ENCODE results near the gene MAPT. TPM values are rescaled to one million over a fixed set of nuclear protein-coding genes. Genes with fewer than 3 reads are reported as not detected.
A peak's percentile ranks its signal among the peaks of the same experiment; 100 is the strongest.

Gene MAPT
- total and polyA plus RNA-seq, 4 donors, result 0.27 to 3.8 (median 1.8) TPM

DNA sequence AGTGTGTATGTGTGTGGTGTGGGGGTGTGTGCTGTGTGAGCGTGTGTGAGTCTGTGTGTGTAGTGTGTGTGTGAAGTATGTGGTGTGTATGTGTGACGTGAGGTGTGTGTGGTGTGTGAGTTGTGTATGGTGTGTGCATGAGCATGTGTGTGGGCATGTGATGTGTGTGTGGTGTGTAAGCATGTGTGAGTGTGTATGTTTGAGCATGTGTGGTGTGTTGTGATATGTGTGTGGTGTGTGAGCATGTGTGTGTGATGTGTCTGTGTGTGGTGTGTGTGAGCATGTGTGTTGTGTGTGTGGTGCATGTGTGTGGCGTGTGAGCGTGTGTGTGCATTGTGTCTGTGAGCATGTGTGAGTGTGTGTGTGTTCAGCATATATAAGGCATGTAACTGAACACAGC, 20.9 kb downstream of the MAPT start:
- Histone ChIP-seq H3K4me3 (no peak overlapping the region), H3K27me3 (ENCODE audit: control insufficient read depth in 3 of 3, insufficient read depth in 3 of 3, low read length in 2 of 3) (peaks cover 0 to 21% (median 0%) of the 10 kb centered on the region in 3 donors), H3K9me3 (ENCODE audit: control insufficient read depth in 4 of 4, insufficient read depth in 3 of 4, low read length in 3 of 4) (peaks cover 0 to 12% (median 2%) of the 10 kb centered on the region in 4 donors), H3K9ac (ENCODE audit: insufficient read depth in 1 of 2, low read length in 2 of 2) (no peak overlapping the region), H3K27ac (ENCODE audit: low read depth in 1 of 2, low read length in 1 of 2) (peak overlapping the region in 1 of 2 donors; percentile 18), H3K4me1 (ENCODE audit: control insufficient read depth in 5 of 5, insufficient read depth in 5 of 5, low read length in 5 of 5) (no peaks in the 10 kb centered on the region), H3K36me3 (ENCODE audit: control insufficient read depth in 4 of 4, insufficient read depth in 4 of 4, low read length in 4 of 4) (no peaks in the 10 kb centered on the region)
- 84 to 95% methylated on average over 4 of the region's 4 CpGs for WGBS, 2 donors
- ATAC-seq (ENCODE audit: insufficient read depth, low FRiP score) (no peak), DNase-seq (no peak)
- TF ChIP-seq, protein P1, sequence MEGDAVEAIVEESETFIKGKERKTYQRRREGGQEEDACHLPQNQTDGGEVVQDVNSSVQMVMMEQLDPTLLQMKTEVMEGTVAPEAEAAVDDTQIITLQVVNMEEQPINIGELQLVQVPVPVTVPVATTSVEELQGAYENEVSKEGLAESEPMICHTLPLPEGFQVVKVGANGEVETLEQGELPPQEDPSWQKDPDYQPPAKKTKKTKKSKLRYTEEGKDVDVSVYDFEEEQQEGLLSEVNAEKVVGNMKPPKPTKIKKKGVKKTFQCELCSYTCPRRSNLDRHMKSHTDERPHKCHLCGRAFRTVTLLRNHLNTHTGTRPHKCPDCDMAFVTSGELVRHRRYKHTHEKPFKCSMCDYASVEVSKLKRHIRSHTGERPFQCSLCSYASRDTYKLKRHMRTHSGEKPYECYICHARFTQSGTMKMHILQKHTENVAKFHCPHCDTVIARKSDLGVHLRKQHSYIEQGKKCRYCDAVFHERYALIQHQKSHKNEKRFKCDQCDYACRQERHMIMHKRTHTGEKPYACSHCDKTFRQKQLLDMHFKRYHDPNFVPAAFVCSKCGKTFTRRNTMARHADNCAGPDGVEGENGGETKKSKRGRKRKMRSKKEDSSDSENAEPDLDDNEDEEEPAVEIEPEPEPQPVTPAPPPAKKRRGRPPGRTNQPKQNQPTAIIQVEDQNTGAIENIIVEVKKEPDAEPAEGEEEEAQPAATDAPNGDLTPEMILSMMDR (IDR thresholded peaks at IDR 0.05; ENCODE audit: control extremely low read depth, extremely low read depth), result no peak

DNA sequence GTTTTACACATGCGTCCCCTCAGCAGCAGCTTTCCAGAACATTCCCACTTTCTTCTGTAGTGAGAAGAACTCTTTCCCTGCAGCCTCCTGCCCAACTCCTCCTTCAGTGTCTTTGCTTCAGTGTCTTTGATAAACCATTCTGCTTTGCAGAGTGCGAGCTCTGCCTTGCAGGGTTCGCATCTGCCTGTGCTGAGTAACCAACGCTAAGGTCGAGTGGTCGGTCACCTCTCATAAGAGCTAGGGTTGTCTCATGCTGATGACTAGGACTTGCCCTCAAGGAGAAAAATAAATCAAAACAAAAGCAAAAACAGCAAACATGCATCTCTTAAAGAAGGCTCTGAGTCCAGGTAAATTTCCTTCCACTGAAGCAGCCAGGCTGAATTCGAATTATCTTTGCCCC, 22.7 kb downstream of the MAPT start:
- WGBS, 2 donors, result 79 to 83% methylated on average over 7 of the region's 7 CpGs
- no peaks in the 10 kb centered on the region for H3K4me1 ChIP-seq (ENCODE audit: control insufficient read depth in 5 of 5, insufficient read depth in 5 of 5, low read length in 5 of 5)
- H3K27me3 ChIP-seq (ENCODE audit: control insufficient read depth in 3 of 3, insufficient read depth in 3 of 3, low read length in 2 of 3), result peaks cover 0 to 18% (median 0%) of the 10 kb centered on the region in 3 donors
- no peak overlapping the region for H3K27ac ChIP-seq (ENCODE audit: low read depth in 1 of 2, low read length in 1 of 2)
- TF ChIP-seq, protein P1 (IDR thresholded peaks at IDR 0.05; ENCODE audit: control extremely low read depth, extremely low read depth), result no peak
- no peak overlapping the region for H3K4me3 ChIP-seq
- ATAC-seq (ENCODE audit: insufficient read depth, low FRiP score) (no peak), DNase-seq (no peak)
- no peaks in the 10 kb centered on the region for H3K36me3 ChIP-seq (ENCODE audit: control insufficient read depth in 4 of 4, insufficient read depth in 4 of 4, low read length in 4 of 4)
- H3K9ac ChIP-seq (ENCODE audit: insufficient read depth in 1 of 2, low read length in 2 of 2), result no peak overlapping the region
- H3K9me3 ChIP-seq (ENCODE audit: control insufficient read depth in 4 of 4, insufficient read depth in 3 of 4, low read length in 3 of 4), result peaks cover 0 to 12% (median 2%) of the 10 kb centered on the region in 4 donors

DNA sequence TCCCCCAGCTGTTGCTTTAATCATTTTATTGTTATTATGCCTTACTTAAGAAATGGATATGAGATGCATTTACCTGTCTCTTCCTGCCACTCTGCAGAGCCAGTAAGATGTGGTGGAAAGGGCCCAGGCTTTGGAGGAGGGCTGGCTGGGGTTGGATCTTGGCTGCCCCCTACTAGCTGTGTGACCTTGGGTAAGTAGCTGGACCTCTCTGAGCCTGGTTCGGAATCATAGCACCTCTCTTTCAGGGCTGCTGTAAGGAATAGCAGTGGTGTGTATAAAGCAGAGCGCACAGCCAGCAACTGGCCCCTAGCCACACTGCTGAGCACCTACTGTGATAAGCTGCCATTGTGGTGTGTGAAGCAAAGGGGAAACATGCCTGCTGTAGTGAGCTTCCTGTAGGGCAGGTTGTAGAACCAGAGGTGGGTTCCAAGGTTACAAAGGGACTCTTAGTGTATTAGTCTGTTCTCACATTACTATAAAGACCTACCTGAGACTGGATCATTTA, 23.9 kb downstream of the MAPT start:
- DNase-seq (no peak), ATAC-seq (ENCODE audit: insufficient read depth, low FRiP score) (no peak)
- H3K27me3 ChIP-seq (ENCODE audit: control insufficient read depth in 3 of 3, insufficient read depth in 3 of 3, low read length in 2 of 3), result peaks cover 0 to 18% (median 0%) of the 10 kb centered on the region in 3 donors
- TF ChIP-seq, protein P1 (IDR thresholded peaks at IDR 0.05; ENCODE audit: control extremely low read depth, extremely low read depth), result no peak
- H3K9me3 ChIP-seq (ENCODE audit: control insufficient read depth in 4 of 4, insufficient read depth in 3 of 4, low read length in 3 of 4), result peaks cover 0 to 9% (median 0%) of the 10 kb centered on the region in 4 donors
- H3K9ac ChIP-seq (ENCODE audit: insufficient read depth in 1 of 2, low read length in 2 of 2), result no peak overlapping the region
- no peaks in the 10 kb centered on the region for H3K4me1 ChIP-seq (ENCODE audit: control insufficient read depth in 5 of 5, insufficient read depth in 5 of 5, low read length in 5 of 5)
- H3K36me3 ChIP-seq (ENCODE audit: control insufficient read depth in 4 of 4, insufficient read depth in 4 of 4, low read length in 4 of 4), result no peaks in the 10 kb centered on the region
- no peak overlapping the region for H3K27ac ChIP-seq (ENCODE audit: low read depth in 1 of 2, low read length in 1 of 2)
- 90 to 94% methylated on average over 2 of the region's 2 CpGs for WGBS, 2 donors
- no peak overlapping the region for H3K4me3 ChIP-seq

DNA sequence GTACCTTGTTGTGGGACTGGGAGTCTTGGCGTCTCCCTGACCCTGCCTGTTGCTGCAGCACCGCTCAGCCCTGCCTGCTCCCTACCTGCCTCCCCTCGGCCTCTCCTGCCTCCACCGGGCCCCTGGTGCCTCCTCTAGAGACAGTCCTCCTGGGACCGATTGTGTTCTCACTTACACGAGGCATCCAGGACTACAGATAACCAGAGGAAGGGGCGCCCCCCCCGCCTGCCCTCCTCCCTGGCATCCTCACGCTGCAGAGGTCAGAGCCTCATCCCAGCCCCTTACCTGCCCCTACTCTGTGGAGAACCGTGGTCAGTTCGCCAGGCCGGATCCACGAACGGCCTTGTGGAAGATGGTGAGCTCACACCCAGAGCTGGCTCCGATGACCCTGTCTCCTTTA, 24.8 kb downstream of the MAPT start:
- no peak for DNase-seq
- 79 to 87% methylated on average over 15 of the region's 15 CpGs for WGBS, 2 donors

More for the DNA sequence above, 24.8 kb downstream of the MAPT start:
- no peak for ATAC-seq (ENCODE audit: insufficient read depth, low FRiP score)
- no peak overlapping the region for H3K27ac ChIP-seq (ENCODE audit: low read depth in 1 of 2, low read length in 1 of 2)
- no peak overlapping the region for H3K4me3 ChIP-seq
- peaks cover 0 to 7% (median 0%) of the 10 kb centered on the region in 4 donors for H3K9me3 ChIP-seq (ENCODE audit: control insufficient read depth in 4 of 4, insufficient read depth in 3 of 4, low read length in 3 of 4)
- H3K9ac ChIP-seq (ENCODE audit: insufficient read depth in 1 of 2, low read length in 2 of 2), result no peak overlapping the region
- H3K36me3 ChIP-seq (ENCODE audit: control insufficient read depth in 4 of 4, insufficient read depth in 4 of 4, low read length in 4 of 4), result no peaks in the 10 kb centered on the region
- H3K27me3 ChIP-seq (ENCODE audit: control insufficient read depth in 3 of 3, insufficient read depth in 3 of 3, low read length in 2 of 3), result peaks cover 0 to 18% (median 0%) of the 10 kb centered on the region in 3 donors
- H3K4me1 ChIP-seq (ENCODE audit: control insufficient read depth in 5 of 5, insufficient read depth in 5 of 5, low read length in 5 of 5), result peaks cover 0 to 8% (median 3%) of the 10 kb centered on the region in 5 donors
- TF ChIP-seq, protein P1 (IDR thresholded peaks at IDR 0.05; ENCODE audit: control extremely low read depth, extremely low read depth), result no peak

Measured in lung (tissue), 12 donors.